Stimulated activated CD8-positive, alpha-beta memory T cell treated with anti-CD3 and anti-CD28 coated beads, Interleukin-7, amount 100 ng/mL, for 48 hours (primary cell): ENCODE data around the gene ZNF181.
A peak's percentile ranks its signal among the peaks of the same experiment; 100 is the strongest.
"Not testable (repeated sequence)": the region's sequence is repeated elsewhere in the genome, so short reads cannot be mapped to it uniquely, and the experiment has no call there.

Experiments
- DNase-seq, 2 donors: peaks; one replicate each; pipeline ENCODE4 v3.0.0-alpha.2; 2020; ENCODE audit warnings: low read depth in 1 of 2; ENCODE audit errors: extremely low read depth in 1 of 2

Gene ZNF181

GRCh38 chr19:34733746-34734536 is at the start of gene ZNF181:
ZNF181 (plus strand) TSS chr19:34734243; CDS start chr19:34735038, 795 bp downstream.
- peak; percentile 63 to 77 for DNase-seq

GRCh38 chr19:34685266-34685665 is 48.8 kb upstream of the ZNF181 start:
- DNase-seq, result not testable (repeated sequence)

DNA sequence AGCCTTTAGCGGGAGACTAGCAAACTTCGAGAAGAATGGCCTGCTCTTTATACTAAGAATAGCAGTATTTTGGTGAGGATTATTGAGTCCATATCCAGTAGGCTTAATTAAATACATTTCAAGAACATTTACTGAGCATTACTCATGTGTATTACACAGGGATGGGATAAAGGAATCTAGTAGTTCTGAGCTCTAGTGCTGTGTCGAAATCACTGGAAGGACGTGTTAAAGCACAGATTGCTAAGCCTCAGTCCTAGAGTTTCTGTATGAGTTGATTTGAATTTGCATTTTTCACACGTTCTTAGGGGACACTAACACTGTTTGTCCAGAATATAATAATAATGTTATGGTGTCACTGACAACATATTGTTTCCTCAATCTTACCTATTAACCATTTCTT is 47.6 kb upstream of the ZNF181 start:
- no peak for DNase-seq

- DNase-seq, result no peak
Observed at GRCh38 chr19:34687348-34687747, 46.7 kb upstream of the ZNF181 start.

DNA sequence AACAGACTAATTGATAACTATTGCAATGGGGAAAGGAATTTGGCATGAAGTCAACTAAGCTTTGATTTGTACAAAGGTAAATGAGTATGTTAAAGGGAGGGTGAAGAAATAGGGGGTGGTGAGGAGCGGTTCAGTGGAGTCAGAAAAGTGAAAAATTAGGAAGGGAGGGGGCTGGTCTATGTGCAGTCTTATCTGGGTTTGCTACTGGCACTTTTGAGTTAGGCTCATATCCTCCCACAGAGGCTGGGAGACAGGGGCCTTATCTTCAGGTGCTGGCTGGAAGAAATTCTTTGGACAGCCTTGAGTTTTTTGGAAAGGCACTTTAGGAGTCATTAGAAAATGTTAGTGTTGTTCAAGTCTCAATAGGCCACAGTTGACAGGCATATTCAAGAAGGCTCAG is 45.5 kb upstream of the ZNF181 start:
- DNase-seq, result no peak

DNA sequence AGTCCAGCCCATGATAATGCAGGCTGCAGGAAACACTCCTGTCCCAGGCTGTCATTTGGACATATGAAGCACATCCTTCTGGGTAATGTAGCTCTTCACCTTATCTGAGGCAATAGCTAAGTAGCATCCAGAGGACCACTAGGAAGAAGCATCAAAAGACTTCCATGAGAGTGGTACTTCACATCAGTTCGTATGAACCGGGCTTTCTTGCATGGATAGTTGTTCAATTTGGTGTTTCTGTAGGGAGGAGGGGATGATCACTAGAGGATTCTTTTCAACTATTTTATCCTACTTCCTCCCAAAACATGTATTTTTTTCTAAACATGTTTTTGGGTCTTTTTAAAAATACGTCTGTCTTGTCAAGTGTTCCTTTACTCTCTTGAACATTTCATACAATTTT is 43.7 kb upstream of the ZNF181 start:
- no peak for DNase-seq

GRCh38 chr19:34692549-34692948 is 41.5 kb upstream of the ZNF181 start:
- no peak for DNase-seq

- no peak for DNase-seq
Observed at GRCh38 chr19:34707661-34708060, 26.4 kb upstream of the ZNF181 start.

GRCh38 chr19:34711890-34712289 is 22.2 kb upstream of the ZNF181 start:
- no peak for DNase-seq

DNA sequence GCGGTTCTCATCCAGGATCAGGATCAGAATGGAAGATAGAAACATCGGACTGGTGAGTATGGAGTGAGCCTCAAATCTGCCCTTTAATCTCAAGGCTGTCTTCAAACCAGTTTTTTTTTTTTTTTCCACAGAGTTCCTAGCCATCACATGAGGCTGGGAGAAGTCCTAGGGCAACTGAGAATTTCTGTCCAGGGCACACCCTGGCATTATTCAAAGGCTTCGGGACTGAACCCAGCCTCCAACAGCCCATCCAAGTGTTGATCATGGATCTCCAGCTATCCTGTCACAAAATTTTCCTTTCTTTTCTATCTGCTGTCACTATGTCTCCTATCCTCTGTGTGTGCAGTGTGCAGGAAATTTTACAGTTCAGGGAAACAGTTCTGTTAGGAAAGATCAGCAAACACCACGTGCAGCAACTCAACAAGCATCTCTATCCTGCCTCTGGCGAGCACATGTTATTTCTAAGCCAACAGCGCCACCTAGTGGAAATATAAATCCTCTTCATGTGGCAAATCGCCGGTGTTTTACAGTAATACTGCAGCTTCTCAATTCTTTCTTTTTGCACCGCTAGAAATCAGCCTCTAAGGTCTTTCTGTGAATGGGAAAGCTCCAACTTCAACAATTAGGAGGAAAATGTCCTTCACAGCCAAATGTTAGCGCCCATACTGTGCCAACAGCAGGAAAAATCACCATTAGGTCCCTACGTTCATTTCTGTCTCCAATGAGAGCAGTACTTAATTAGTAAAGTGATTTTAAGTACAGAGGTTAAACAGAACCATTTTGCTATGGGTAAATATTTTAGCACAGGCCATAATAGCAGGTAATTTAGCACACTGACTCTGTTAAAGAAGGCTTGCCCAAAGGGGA is 21.4 kb upstream of the ZNF181 start:
- peak in 1 of 2 donors; percentile 20 for DNase-seq

- no peak for DNase-seq
Observed at GRCh38 chr19:34713262-34713637, 20.8 kb upstream of the ZNF181 start.

GRCh38 chr19:34715357-34715756 is 18.7 kb upstream of the ZNF181 start:
- DNase-seq, result no peak

GRCh38 chr19:34722353-34722752 is 11.7 kb upstream of the ZNF181 start:
- DNase-seq, result no peak

- no peak for DNase-seq
Observed at GRCh38 chr19:34725400-34725799, 8.6 kb upstream of the ZNF181 start.

- DNase-seq, result no peak
Observed at GRCh38 chr19:34731019-34731829, 2.8 kb upstream of the ZNF181 start.

- DNase-seq, result no peak
Observed at GRCh38 chr19:34731964-34732363, 2.1 kb upstream of the ZNF181 start.

DNA sequence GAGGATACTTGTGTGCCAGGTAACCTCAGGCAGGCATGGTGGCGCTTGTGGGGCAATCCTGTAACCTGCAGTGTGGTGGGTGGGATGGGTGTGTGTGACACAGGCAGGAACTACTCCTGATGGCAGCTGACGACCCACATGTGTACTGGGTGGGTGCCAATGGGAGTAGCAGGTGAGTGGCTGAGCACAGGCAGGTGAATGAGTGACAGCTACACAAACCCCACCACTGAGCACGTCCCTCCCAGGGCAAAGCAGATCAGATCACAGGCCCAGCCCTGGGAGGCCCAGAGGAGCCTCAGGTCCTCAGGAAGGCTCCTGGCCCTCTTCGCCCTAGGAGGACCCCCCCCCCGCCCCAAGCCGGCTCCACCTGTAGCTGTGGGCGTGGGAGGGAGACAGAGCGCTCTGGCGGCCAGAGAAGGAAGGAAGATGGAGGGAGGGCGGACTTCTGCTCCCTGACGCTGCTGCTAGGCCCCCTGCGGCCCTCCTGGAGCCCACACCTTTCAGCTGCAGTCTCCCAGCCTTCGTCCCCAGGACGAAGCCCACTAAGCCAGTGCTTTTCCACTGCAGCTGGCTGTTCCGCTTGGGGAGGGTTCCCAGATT is 1.3 kb upstream of the ZNF181 start:
- no peak for DNase-seq

DNA sequence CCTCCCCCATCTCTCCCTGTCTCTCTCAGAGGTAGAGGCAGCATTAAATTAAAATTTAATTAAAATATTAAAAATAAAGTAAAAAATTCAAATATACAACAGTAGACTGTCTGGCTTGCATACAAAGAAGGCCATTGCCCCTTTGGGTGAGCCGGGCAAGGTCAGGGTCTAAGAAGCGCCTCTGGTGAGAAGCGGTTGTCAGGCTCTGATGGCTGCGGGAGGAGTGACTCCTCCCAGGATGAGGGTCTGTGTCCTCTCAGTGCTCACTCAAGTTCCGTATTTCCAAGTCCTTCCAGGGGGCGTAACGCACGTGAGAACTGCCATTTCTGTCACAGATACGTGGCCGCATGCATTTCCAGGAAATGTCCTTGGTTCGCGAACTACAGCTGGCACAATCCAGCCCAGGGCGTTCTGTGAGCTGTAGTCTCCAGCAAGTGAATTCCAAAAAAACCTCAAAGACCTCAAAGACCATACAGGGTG is 737 bp upstream of the ZNF181 start:
- DNase-seq, result no peak

DNA sequence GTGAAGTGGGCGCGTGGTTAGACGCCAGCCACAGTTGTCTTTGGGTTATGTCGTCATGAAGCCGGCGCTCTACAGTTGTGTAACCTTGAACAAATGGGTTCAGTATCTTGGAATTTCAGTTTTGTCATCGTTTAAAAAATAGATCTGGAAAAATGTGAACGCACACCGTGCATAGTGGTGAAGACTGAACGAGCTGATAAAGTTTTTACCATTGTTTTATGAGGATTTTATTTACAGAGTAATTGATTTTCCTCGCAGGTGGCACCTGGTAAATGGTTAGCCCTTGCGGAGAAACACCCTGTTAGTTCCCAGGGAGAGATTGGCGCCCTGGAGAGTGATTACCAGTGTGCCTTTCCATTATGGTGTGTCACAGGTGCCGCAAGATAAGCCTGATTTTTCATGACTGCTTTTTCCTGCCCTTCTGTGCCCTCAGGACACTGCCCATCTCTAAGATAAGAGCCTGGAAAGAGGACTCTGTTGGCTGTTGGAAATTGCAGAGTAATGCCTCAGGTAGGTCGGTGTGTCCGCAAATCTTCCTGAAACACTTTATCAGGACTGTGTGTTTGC is 577 bp downstream of the ZNF181 start:
- DNase-seq, result no peak
